ENCODE measurements around the gene BCL2L12.

DNA sequence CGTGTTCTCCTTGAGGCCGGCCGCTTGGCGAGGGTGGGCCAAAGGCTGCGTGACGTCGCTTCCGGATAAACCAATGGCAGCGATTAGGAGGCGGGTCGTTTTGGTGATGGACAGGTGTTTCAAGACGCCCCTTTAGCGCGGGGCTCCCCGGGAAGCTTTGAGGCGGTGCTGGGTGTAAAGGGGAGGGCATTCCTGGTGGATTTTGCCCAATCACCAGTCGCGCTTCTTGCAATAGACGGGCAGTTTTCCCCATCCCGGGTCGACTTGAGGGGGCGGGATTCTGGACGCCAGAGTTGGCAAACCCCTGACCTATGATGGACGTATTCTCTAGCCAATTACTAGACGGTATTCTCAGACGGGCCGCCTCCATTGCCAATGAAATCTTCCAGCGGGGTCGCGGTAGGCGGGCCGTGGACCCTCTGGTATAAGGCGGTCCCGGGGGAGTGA, 11.1 kb downstream of the BCL2L12 start:
- TF ChIP-seq ZNF521 (tag by site-specific recombination; IDR thresholded peaks at IDR 0.05) (no peak), ZNF19 (tag by site-specific recombination; IDR thresholded peaks at IDR 0.05; ENCODE audit: low read depth) (no peak), KLF1 (tag by site-specific recombination; IDR thresholded peaks at IDR 0.05) (no peak), ZNF777 (tag by site-specific recombination; IDR thresholded peaks at IDR 0.05; ENCODE audit: borderline replicate concordance) (no peak), ZFP41 (tag by site-specific recombination; IDR thresholded peaks at IDR 0.05; ENCODE audit: borderline replicate concordance) (no peak), GLI4 (tag by site-specific recombination; IDR thresholded peaks at IDR 0.05) (no peak)
- TF ChIP-seq, protein P1, sequence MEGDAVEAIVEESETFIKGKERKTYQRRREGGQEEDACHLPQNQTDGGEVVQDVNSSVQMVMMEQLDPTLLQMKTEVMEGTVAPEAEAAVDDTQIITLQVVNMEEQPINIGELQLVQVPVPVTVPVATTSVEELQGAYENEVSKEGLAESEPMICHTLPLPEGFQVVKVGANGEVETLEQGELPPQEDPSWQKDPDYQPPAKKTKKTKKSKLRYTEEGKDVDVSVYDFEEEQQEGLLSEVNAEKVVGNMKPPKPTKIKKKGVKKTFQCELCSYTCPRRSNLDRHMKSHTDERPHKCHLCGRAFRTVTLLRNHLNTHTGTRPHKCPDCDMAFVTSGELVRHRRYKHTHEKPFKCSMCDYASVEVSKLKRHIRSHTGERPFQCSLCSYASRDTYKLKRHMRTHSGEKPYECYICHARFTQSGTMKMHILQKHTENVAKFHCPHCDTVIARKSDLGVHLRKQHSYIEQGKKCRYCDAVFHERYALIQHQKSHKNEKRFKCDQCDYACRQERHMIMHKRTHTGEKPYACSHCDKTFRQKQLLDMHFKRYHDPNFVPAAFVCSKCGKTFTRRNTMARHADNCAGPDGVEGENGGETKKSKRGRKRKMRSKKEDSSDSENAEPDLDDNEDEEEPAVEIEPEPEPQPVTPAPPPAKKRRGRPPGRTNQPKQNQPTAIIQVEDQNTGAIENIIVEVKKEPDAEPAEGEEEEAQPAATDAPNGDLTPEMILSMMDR (tag by site-specific recombination; IDR thresholded peaks at IDR 0.05): no peak
- TF ChIP-seq, protein P2, sequence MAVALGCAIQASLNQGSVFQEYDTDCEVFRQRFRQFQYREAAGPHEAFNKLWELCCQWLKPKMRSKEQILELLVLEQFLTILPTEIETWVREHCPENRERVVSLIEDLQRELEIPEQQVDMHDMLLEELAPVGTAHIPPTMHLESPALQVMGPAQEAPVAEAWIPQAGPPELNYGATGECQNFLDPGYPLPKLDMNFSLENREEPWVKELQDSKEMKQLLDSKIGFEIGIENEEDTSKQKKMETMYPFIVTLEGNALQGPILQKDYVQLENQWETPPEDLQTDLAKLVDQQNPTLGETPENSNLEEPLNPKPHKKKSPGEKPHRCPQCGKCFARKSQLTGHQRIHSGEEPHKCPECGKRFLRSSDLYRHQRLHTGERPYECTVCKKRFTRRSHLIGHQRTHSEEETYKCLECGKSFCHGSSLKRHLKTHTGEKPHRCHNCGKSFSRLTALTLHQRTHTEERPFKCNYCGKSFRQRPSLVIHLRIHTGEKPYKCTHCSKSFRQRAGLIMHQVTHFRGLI (tag by site-specific recombination; IDR thresholded peaks at IDR 0.05): no peak
- TF ChIP-seq, protein P3, sequence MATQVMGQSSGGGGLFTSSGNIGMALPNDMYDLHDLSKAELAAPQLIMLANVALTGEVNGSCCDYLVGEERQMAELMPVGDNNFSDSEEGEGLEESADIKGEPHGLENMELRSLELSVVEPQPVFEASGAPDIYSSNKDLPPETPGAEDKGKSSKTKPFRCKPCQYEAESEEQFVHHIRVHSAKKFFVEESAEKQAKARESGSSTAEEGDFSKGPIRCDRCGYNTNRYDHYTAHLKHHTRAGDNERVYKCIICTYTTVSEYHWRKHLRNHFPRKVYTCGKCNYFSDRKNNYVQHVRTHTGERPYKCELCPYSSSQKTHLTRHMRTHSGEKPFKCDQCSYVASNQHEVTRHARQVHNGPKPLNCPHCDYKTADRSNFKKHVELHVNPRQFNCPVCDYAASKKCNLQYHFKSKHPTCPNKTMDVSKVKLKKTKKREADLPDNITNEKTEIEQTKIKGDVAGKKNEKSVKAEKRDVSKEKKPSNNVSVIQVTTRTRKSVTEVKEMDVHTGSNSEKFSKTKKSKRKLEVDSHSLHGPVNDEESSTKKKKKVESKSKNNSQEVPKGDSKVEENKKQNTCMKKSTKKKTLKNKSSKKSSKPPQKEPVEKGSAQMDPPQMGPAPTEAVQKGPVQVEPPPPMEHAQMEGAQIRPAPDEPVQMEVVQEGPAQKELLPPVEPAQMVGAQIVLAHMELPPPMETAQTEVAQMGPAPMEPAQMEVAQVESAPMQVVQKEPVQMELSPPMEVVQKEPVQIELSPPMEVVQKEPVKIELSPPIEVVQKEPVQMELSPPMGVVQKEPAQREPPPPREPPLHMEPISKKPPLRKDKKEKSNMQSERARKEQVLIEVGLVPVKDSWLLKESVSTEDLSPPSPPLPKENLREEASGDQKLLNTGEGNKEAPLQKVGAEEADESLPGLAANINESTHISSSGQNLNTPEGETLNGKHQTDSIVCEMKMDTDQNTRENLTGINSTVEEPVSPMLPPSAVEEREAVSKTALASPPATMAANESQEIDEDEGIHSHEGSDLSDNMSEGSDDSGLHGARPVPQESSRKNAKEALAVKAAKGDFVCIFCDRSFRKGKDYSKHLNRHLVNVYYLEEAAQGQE (tag by site-specific recombination; IDR thresholded peaks at IDR 0.05): no peak
- TF ChIP-seq, protein P4, sequence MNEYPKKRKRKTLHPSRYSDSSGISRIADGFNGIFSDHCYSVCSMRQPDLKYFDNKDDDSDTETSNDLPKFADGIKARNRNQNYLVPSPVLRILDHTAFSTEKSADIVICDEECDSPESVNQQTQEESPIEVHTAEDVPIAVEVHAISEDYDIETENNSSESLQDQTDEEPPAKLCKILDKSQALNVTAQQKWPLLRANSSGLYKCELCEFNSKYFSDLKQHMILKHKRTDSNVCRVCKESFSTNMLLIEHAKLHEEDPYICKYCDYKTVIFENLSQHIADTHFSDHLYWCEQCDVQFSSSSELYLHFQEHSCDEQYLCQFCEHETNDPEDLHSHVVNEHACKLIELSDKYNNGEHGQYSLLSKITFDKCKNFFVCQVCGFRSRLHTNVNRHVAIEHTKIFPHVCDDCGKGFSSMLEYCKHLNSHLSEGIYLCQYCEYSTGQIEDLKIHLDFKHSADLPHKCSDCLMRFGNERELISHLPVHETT (tag by site-specific recombination; IDR thresholded peaks at IDR 0.05): no peak
